ENCODE results near the gene DGKI. TPM values are rescaled to one million over a fixed set of nuclear protein-coding genes. Genes with fewer than 3 reads are reported as not detected.

DGKI gene
- total RNA-seq, 1 experiment from 2014 or later: 0.79 TPM

GRCh38 chr7:137844677-137845425, 1.9 kb downstream of the DGKI start (continued):
- TF ChIP-seq AFF4 (CRISPR knock-in tag; IDR thresholded peaks at IDR 0.05; ENCODE audit: borderline replicate concordance) (no peak), SMAD4 (CRISPR knock-in tag; IDR thresholded peaks at IDR 0.05) (no peak), TP53 (CRISPR knock-in tag; IDR thresholded peaks at IDR 0.05) (no peak), USF1 (CRISPR knock-in tag; IDR thresholded peaks at IDR 0.05) (no peak), ZNF423 (CRISPR knock-in tag; IDR thresholded peaks at IDR 0.05) (no peak), ATF1 (CRISPR knock-in tag; IDR thresholded peaks at IDR 0.05) (no peak), ZNF425 (CRISPR knock-in tag; conservative IDR thresholded peaks at IDR 0.05) (no peak), CTCF (IDR thresholded peaks at IDR 0.05) (no peak), E2F1 (CRISPR knock-in tag; IDR thresholded peaks at IDR 0.05) (no peak)

GRCh38 chr7:137839903-137840779, 6.6 kb downstream of the DGKI start:
- Mint-ChIP-seq H3K9me3 (no peaks in the 10 kb centered on the region), H3K4me3 (peak overlapping the region; percentile 17), H3K27ac (peak overlapping the region; percentile 97), H3K4me1 (peaks cover 65% of the 10 kb centered on the region), H3K27me3 (ENCODE audit: low read depth) (peaks cover 6% of the 10 kb centered on the region), H3K36me3 (no peaks in the 10 kb centered on the region)
- DNase-seq (ENCODE audit: low spot score): no peak
- POLR2A ChIA-PET: interaction anchor here (0.5 kb wide), 1 partner anchor 920 kb away, joined by 5 read pairs; no protein-coding TSS in a partner anchor
- peak; percentile 61 for ATAC-seq
- no peak for TF ChIP-seq ZNF396 (CRISPR knock-in tag; IDR thresholded peaks at IDR 0.05; ENCODE audit: borderline replicate concordance)
- TF ChIP-seq SP1 (CRISPR knock-in tag; conservative IDR thresholded peaks at IDR 0.05): no peak
- TF ChIP-seq FOXP4 (CRISPR knock-in tag; IDR thresholded peaks at IDR 0.05): peak; percentile 34; the same call in 1 of the 2 replicates
- no peak for TF ChIP-seq JUN (CRISPR knock-in tag; IDR thresholded peaks at IDR 0.05)
- TF ChIP-seq ATF1 (CRISPR knock-in tag; IDR thresholded peaks at IDR 0.05): no peak
- TF ChIP-seq E2F1 (CRISPR knock-in tag; IDR thresholded peaks at IDR 0.05): no peak
- TF ChIP-seq ZBTB43 (CRISPR knock-in tag; IDR thresholded peaks at IDR 0.05): no peak
- TF ChIP-seq JAZF1 (CRISPR knock-in tag; IDR thresholded peaks at IDR 0.05): no peak
- no peak for TF ChIP-seq PREB (CRISPR knock-in tag; IDR thresholded peaks at IDR 0.05; ENCODE audit: borderline replicate concordance)
- CTCF ChIA-PET: interaction anchor here (0.9 to 1.7 kb wide), 10 partner anchors 19 to 234 kb away, joined by 3 to 6 read pairs (median 3); partner anchors contain the start of gene CREB3L2
